Measurements from ENCODE around the gene FUZ. TPM values are rescaled to one million over a fixed set of nuclear protein-coding genes. Genes with fewer than 3 reads are reported as not detected.
A peak's percentile ranks its signal among the peaks of the same experiment; 100 is the strongest.

FUZ gene
- 10 to 100 TPM in 2 of 3 donors, 1 to 10 TPM in 1; 6.6 to 21.0 (median 11.9) TPM for total RNA-seq
- long read RNA-seq, donor 1, partial matches to known transcripts = 4 of 22 reads
- long read RNA-seq, donor 1, other reads (novel, unspliced or antisense) = 12 of 22 reads
- long read RNA-seq, donor 2, partial matches to known transcripts = 0 of 5 reads
- long read RNA-seq, donor 2, other reads (novel, unspliced or antisense) = 1 of 5 reads

- intact Hi-C loops (cut with DNase I, micrococcal nuclease) = no loop called here
- Histone ChIP-seq H3K36me3 (ENCODE audit: low read depth) (peaks cover 6% of the 10 kb centered on the region), H3K4me1 (ENCODE audit: low read depth) (peaks cover 22% of the 10 kb centered on the region), H3K9me3 (no peaks in the 10 kb centered on the region), H3K4me3 (peak within 1 kb of the TSS; percentile 42)
- ATAC-seq (peak; percentile 76), DNase-seq (peak; percentile 94 to 98 (median 98))
- TF ChIP-seq CTCF (IDR thresholded peaks at IDR 0.05) = no peak
Observed at GRCh38 chr19:49812997-49813861, at the start of gene FUZ. FUZ (minus strand) TSS chr19:49813292; CDS start chr19:49813106, 186 bp downstream.

GRCh38 chr19:49862391-49863253 is 49.5 kb upstream of the FUZ start:
- DNase-seq (peak in 2 of 3 donors; percentile 43 to 62), ATAC-seq (no peak)
- intact Hi-C loops (cut with DNase I, micrococcal nuclease) = no loop called here
- Histone ChIP-seq H3K9me3 (no peaks in the 10 kb centered on the region), H3K4me3 (no peak overlapping the region), H3K4me1 (ENCODE audit: low read depth) (peaks cover 18% of the 10 kb centered on the region), H3K36me3 (ENCODE audit: low read depth) (peaks cover 9% of the 10 kb centered on the region)
- no peak for TF ChIP-seq CTCF (IDR thresholded peaks at IDR 0.05)

- Histone ChIP-seq H3K9me3 (no peaks in the 10 kb centered on the region), H3K4me1 (ENCODE audit: low read depth) (peaks cover 17% of the 10 kb centered on the region), H3K4me3 (no peak overlapping the region), H3K36me3 (ENCODE audit: low read depth) (peaks cover 9% of the 10 kb centered on the region)
- DNase-seq (peak in 1 of 3 donors; percentile 44), ATAC-seq (no peak)
- intact Hi-C loops (cut with DNase I, micrococcal nuclease) = no loop called here
- TF ChIP-seq CTCF (IDR thresholded peaks at IDR 0.05) = no peak
Observed at GRCh38 chr19:49861541-49862378, 48.7 kb upstream of the FUZ start.

GRCh38 chr19:49861107-49861506 is 48.0 kb upstream of the FUZ start:
- DNase-seq (peak; percentile 69 to 74 (median 72)), ATAC-seq (peak; percentile 57)
- TF ChIP-seq CTCF (IDR thresholded peaks at IDR 0.05) = no peak
- H3K4me1 ChIP-seq (ENCODE audit: low read depth) = peaks cover 10% of the 10 kb centered on the region
- H3K9me3 ChIP-seq = no peaks in the 10 kb centered on the region
- peaks cover 9% of the 10 kb centered on the region for H3K36me3 ChIP-seq (ENCODE audit: low read depth)
- intact Hi-C loops (cut with DNase I, micrococcal nuclease) = no loop called here
- H3K4me3 ChIP-seq = no peak overlapping the region
